ENCODE measurements around the gene EPB41L3.

EPB41L3 gene

DNA sequence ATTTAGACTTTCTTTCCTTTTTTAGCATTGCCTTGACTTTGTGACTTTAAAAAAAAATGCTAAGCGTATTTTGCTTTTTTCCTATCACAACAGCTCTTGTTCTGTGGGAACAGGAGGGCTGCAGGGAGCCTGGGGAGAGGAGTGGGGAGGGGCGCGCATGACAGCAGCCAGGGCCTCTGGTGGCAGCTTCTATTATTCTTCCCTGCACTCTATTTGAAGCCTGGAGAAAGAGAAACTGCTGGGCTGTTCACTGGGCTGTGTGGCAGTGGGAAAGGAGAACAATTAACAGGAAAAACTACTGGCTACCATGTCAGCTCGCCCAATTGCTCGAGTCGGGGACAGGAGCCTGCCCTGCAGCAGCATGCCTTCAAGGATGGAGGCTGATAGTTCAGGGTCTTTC is 129.3 kb downstream of the EPB41L3 start:
- DNase-seq (ENCODE audit: low read depth), result no peak

DNA sequence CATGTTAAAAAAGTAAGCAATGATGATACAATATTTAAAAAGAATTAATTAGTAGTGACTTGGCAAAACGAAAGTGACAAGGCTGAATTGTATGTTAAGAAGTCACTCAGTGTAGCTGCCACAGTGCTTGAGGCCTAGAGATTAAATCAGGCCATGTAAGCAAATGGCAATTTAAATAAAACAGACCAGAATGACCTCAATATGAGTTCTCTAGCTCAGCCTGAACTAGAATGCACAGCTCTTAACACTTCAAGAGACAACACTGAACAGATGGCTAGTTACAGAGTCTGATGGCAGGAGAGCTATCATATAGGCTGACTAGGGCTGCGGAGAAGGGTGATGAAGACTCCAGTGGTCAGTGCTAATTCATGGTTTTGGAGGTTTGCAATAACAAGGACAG is 130.3 kb downstream of the EPB41L3 start:
- no peak for DNase-seq (ENCODE audit: low read depth)

DNA sequence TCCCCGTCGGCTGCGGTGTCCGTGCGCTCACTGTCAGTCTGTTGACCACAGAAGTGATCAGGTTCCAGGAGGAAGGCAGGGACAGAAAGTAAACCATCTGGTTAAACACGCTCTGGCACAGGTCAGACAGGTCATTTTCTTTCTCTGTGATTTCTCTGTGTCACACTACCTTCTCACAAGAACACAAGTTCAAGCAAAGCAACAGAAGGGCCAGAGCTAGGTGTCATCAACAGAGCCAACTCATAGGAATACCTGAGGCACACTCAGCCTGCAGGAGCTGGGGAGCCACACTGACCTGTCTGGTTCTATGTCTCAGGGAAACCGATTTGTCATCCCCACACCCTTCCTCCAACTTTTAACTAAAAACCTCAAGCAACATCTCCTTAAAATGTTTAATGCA is 133.2 kb downstream of the EPB41L3 start:
- no peak for DNase-seq (ENCODE audit: low read depth)

DNA sequence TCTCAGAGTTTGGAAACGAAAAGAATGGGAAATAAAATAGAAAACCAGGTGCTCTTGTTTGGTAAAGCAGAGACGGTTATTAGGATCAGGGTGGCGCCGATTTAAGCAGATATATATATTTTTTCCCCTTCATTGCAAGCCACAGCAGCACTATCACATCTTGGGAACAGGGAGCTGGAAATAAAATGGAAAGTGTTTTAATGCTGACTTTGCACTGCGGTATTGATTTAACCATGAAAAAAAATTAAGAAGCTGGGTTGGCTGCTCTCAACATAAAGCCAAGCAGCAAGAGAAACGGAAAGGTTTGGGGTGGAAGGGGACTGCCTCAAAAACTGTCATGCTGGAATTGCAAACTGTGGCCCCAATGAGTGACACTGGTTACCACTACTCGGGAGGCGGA is 145.5 kb downstream of the EPB41L3 start:
- no peak for DNase-seq (ENCODE audit: low read depth)

DNA sequence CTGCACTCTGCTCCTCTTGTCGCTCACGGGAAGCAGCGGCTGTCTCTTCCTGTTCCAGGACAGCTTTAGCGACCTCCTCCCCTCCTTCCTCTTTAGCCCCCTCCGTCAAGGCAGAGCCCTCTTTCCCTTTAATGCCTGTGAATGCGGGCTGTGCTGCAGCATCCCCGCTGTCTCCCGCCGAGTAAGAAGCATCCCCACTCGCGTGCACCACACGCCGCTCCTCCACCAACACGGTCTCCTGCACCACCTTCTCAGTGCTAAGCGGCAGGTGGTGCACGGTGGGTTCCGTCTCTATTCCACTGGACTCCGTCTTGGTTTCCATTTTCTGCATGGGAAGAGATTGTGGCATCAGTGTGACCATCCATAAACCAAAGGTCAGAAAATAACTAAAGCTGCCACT is 146.7 kb downstream of the EPB41L3 start:
- no peak for DNase-seq (ENCODE audit: low read depth)

DNA sequence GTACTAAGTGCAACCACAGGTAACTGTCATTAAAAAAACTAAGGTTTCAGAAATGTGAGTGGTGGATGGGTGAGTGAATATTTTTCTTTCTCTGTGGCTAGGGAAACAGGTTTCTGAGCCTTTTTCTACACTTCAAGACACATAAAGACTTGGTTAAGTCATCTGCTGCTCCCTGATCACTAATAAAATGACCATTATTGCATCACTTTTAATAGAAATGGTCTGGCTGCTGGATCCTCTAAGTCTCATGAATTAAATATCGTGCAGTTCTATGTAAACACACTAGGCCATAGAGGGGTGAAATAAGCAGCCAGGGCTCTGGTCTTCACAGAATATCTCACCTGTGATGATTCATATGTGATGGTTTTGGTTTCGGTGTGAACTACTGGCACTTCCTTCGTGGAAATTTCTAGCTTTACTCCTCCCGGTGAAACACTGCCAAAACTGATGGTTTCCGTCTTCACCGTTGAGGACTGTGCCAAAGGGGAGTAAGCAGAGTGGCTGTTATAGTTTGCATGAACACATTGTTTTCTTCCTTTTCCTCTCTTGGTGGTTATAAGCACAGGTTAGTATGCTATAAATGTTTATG is 147.8 kb downstream of the EPB41L3 start:
- no peak for DNase-seq (ENCODE audit: low read depth)

DNA sequence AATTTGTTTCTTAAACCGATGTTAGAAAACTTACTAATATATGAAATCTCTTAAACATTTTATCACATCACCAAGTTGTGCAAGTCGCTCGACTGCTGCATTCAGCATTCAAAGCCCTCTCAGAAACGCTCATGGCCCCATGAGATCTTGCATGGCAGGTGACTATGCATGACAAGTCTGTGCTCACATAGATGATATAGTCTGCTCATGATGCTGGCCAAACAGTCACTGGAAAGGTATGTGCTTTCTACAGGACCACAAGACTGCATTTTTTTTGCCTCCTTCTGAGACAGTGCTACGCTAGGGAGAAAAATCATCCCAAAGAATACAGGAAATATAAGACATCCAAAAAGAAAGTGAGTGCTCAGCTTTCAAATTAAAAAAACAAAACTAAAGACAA is 150.0 kb downstream of the EPB41L3 start:
- DNase-seq (ENCODE audit: low read depth), result peak; percentile 25

DNA sequence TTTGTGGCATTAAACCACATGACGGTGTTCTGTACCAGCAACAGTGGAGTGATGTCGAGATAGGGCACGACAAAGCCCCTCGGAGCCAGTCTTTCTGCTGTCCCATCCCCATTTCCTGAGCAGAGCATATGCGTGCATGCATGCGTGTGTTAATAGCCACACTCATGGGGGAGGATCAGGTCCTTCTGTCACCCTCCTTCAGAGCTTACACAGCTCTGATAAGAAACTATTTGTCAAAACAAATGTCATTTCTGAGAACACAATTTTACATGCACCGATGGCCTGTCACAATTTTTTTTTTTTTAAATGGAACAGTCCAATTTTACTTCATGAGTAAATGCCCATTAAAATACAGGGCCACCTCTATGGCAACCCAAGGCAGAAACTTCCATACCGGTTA is 152.4 kb downstream of the EPB41L3 start:
- DNase-seq (ENCODE audit: low read depth), result no peak

DNA sequence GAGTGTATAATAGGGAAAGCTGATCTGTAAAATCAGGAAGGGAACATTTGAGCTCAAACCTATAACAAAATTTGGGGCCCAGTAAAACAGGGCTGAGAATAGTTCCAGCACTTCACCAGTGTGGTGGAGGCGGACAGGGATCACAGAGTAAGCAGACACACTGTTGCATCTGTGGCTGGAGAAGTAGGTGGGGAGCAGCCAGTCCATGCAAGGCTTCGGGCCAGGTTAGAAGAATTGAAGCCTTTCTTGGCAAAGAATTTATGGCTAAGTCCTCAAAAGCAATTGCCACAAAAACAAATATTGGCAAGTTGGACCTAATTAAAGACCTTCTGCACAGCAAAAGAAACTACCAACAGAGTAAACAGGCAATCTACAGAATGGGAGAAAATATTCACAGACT is 154.4 kb downstream of the EPB41L3 start:
- no peak for DNase-seq (ENCODE audit: low read depth)

DNA sequence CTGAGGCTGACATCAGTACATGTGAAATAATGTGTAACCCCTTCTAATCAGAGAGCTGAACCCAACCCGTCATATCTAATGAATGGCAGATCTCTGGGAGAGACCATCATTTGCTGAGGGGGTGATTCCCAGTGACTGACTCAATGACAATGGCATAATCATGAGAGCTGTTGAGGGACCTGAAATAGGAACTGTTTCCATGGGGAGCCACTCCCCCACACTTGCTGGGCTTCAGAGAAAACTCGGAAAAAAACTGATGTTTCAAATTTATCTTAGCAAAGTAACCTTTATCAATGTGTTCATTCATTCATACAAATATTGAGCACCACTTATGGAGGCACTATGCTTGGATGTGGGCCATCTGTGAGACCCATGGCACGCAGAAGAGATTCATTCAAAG is 154.9 kb downstream of the EPB41L3 start:
- no peak for DNase-seq (ENCODE audit: low read depth)

DNA sequence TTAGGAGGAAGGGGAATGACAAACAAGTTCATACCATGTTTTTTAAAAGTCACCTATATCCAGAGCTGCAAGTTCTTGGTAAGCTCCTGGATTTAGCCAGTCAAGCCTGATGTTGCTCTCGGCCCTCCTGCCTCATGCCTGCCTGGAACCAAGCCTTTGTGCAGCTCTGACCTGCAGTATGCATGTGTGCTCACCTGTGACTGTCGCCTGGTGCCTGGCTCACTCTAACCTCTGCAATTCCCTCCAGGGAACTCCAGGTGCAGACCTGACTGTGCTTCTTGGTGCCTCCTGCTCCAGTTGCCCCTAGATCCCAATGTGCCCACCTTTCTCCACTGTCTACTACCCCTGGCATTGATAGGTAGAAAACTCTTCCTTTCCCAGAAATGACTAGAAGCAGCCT is 163.2 kb downstream of the EPB41L3 start:
- no peak for DNase-seq (ENCODE audit: low read depth)

DNA sequence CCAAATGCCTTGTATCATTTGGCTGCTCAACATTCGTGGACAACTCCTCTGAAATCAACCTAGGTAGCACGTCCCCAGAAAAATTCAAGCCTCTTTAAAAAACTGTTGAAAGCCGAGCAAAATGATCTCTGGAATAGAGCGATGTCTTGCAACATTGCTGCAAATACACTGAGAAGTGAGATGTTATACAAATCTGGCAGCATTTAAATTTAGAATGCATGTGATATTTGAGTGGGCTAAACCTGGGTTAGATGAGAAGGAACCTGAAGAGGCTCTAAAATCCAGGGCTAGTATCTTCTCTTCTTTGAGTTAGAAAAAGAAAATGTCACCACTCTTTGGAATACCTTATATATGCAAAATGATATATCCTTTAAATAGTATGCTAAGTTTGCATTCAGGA is 166.8 kb downstream of the EPB41L3 start:
- no peak for DNase-seq (ENCODE audit: low read depth)

DNA sequence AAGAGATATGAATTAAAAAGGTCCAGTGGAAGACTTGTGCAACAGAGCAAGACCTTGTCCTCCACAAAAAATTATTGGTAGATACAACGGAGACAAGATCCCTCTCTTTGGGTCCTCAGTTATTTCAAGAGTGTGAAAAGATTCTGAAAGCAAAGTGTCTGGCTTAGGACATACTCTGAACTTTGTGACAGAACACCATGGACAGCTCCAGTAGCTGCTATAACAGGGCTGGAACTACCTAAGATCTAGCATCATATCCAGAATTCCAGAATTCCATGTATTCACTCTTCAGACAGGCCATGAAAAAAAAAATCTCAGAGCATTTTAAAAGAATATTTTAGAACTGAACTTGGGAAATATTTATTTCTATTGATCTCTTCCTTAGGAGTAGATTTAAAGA is 173.5 kb downstream of the EPB41L3 start:
- peak; percentile 1 for DNase-seq (ENCODE audit: low read depth)

DNA sequence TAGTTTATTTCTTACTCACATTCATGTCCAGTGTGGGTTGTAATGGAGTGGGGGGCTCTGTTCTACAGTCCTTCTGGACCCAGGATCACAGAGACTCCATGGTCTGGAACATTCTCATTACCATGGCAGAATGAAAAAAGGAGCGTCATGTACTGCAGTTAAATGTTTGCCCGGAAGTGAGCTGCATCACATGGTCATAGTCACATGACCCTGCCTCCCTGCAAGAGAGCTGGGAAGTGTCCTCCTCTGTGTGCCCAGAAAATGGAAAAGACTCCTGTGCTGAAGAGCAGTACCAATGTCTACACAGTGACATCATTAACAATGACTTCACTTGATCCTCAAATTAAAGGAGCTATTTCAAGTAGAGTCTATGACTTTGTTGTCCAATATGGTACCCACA is 174.3 kb downstream of the EPB41L3 start:
- DNase-seq (ENCODE audit: low read depth), result no peak

DNA sequence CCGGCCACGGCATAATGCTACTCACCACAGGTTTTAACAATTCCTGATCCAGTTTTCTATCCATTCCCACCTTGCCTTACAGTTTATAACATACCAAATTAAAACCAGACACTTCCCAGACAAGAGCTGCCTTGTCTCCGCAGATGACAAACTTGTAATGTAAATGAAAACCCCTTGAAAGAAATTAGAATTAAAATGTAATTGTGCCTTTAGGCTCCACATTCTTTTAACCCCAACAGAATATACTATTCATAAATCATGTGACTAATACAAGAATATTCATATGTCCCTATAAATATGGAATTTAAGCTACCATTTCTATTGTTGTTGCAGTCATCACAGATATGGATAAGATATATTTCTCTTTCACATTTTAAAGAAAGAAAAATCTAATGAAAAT is 178.4 kb downstream of the EPB41L3 start:
- no peak for DNase-seq (ENCODE audit: low read depth)

DNA sequence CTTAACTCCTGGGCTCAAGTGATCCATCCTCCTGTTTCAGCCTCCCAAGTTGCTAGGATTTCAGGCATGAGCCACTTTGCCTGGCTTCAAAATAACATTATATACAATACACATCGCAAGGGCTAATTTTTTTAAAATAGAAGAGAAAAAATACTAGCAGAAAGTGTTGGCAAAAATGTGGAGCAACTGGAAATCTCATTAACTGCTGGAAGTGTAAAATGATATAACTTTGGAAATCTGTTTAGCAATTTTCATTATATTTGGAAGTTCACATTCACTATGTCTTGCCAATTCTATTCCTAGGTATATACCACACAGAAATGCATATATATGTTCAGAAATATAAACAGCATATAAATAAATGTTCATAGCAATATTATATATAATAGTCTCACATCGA is 193.2 kb downstream of the EPB41L3 start:
- no peak for DNase-seq (ENCODE audit: low read depth)
